Spleen (tissue), 11 donors: ENCODE data around the gene SLC25A47. TPM values are rescaled to one million over a fixed set of nuclear protein-coding genes. Genes with fewer than 3 reads are reported as not detected.

Experiments used
- DNase-seq: peaks from one replicate; pipeline ENCODE4 v3.0.0-alpha.2; 2020
- H3K27ac ChIP-seq, 8 donors: fragments of 200-600 bp; sonication (generic) in 7 of 8; 1 replicate in 4 of 8; 2 replicates in 4 of 8; pipeline versions ENCODE4 v1.5.0 to v1.8.0; 2016 to 2021; ENCODE audit warnings: inconsistent platforms in 4 of 8, mild to moderate bottlenecking in 4 of 8, moderate library complexity in 1 of 8
- H3K27me3 ChIP-seq, 7 donors: fragments of 200-600 bp; sonication (generic) in 6 of 7; replicated peaks in 1 of 7; 1 replicate in 4 of 7; 2 replicates in 3 of 7; pipeline versions ENCODE4 v1.5.0 to v1.8.0; 2016 to 2021; ENCODE audit warnings: inconsistent platforms in 3 of 7, mild to moderate bottlenecking in 1 of 7
- H3K36me3 ChIP-seq, 6 donors: fragments of 200-600 bp; sonication (generic) in 5 of 6; 1 replicate in 4 of 6; 2 replicates in 2 of 6; pipeline versions ENCODE4 v1.5.0 to v1.8.0; 2016 to 2021; ENCODE audit warnings: inconsistent platforms in 2 of 6
- H3K4me1 ChIP-seq, 6 donors: fragments of 200-600 bp; sonication (generic) in 5 of 6; 1 replicate in 3 of 6; 2 replicates in 3 of 6; pipeline versions ENCODE4 v1.5.0 to v1.8.0; 2016 to 2021; ENCODE audit warnings: inconsistent platforms in 3 of 6
- H3K4me3 ChIP-seq, 8 donors: fragments of 200-600 bp; sonication (generic) in 7 of 8; 1 replicate in 4 of 8; 2 replicates in 4 of 8; pipeline versions ENCODE4 v1.5.0 to v1.8.0; 2016 to 2021; ENCODE audit warnings: inconsistent platforms in 4 of 8, mild to moderate bottlenecking in 4 of 8, moderate library complexity in 2 of 8
- H3K9me3 ChIP-seq, 8 donors: fragments of 200-600 bp; sonication (generic) in 7 of 8; 1 replicate in 4 of 8; 2 replicates in 4 of 8; pipeline versions ENCODE4 v1.5.0 to v1.8.0; 2016 to 2021; ENCODE audit warnings: inconsistent platforms in 4 of 8
- POLR2A ChIP-seq, 3 donors: fragments of 450-650 bp; IDR thresholded peaks; one replicate each; pipeline ENCODE4 v1.5.1; 2017; ENCODE audit warnings: antibody characterized with exemption in 3 of 3, mild to moderate bottlenecking in 1 of 3
- POLR2AphosphoS5 ChIP-seq, 3 donors: sonication (generic); formaldehyde crosslinking; IDR thresholded peaks; one replicate each; pipeline ENCODE4 v1.5.1; 2017; ENCODE audit warnings: antibody characterized with exemption in 3 of 3
- WGBS, 5 donors: extraction: QIAGEN DNeasy Blood & Tissue Kit in 3 of 5; methylation state at CpG; one replicate each; pipeline versions ENCODE4 v1.1.5 to v1.1.7; 2013 to 2018; 5-methylcytosine and 5-hydroxymethylcytosine counted together
- intact Hi-C: fragments of 100-400 bp; cut with DNase I; formaldehyde crosslinking; loops from one replicate; pipeline ENCODE4 v1.15.0; 2023; ENCODE audit warnings: low total_unique reads
- polyA plus RNA-seq, 3 donors: library from polyadenylated mRNA; stranded (reverse); fragments of 200-250 nt; gene quantifications; one replicate each; pipeline ENCODE4 v1.2.1, GENCODE V29; 2013
- total RNA-seq, 7 donors: library from RNA; depleted of rRNA in 3 of 7; stranded (reverse); fragments of >200 nt in 3 of 7; fragmentation: NEBNext Ultra II Directional in 4 of 7; extraction: Animal tissue kit (Norgen Biotek cat#: 25700) in 4 of 7; gene quantifications; one replicate each; pipeline versions ENCODE4 v1.1.0 to v1.2.1, GENCODE V29; 2016 to 2021
- TF ChIP-seq, protein P1 (sequence below), 11 experiments: fragments of 200-600 bp in 7 of 11; fragments of 450-650 bp in 4 of 11; sonication (generic) in 4 of 11; IDR thresholded peaks in 8 of 11; conservative IDR thresholded peaks in 3 of 11; 1 replicate in 7 of 11; 2 replicates in 4 of 11; pipeline versions ENCODE4 v1.4.0 to v1.8.0; 2016 to 2021; ENCODE audit warnings: antibody characterized with exemption in 11 of 11, inconsistent platforms in 4 of 11, mild to moderate bottlenecking in 1 of 11
- donor health status: healthy with polysubstance abuse.
- donor health status: DM: no; HTN: no; CAD: no; lungs with moderate emphysema.
- donor health status: DM: no; HTN: no; CAD: no.
- donor health status: Bipolar disorder and iron deficiency.
- donor health status: healthy.
- donor health status: DM: no; HTN: no; CAD: no.
- donor health status: DM: yes; HTN: yes; CAD: no.

Gene SLC25A47
- total and polyA plus RNA-seq, 10 donors = 0.03 to 0.11 TPM; not detected in 8

DNA sequence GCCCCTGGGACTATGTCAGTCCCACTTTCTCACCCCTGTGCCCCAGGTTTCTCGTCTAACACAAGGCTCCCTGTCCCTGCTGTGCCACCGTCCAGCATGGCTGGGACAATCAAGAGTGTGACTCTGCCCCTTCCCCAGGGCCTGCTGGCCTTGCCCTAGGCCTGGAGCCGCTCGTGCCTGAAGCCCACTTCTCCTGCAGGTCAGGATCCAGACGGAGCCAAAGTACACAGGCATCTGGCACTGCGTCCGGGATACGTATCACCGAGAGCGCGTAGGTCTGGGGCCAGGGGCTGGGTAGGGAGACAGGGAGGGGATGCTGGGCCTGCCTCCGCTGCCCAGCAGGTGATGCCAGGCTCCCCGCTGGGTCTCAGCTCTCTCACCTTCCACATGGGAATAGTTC is 2.8 kb downstream of the SLC25A47 start:
- intact Hi-C loops = no loop called here

DNA sequence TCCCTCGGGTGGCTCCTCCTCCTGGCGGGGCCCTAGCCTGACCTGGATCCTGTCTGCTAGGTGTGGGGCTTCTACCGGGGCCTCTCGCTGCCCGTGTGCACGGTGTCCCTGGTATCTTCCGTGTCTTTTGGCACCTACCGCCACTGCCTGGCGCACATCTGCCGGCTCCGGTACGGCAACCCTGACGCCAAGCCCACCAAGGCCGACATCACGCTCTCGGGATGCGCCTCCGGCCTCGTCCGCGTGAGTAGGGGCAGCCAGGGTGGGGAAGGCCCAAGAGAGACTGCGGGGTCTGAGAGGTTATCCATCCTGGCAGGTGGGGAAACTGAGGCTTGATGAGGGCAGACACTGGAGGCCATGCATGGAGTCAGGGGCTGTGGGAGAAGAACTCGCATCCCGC is 4.0 kb downstream of the SLC25A47 start:
- DNase-seq = no peak
- 95 to 96% (median 95%) methylated on average over 21 to 24 of the region's 24 CpGs for WGBS, 5 donors
- TF ChIP-seq POLR2A (IDR thresholded peaks at IDR 0.05) (no peak), POLR2AphosphoS5 (IDR thresholded peaks at IDR 0.05) (no peak)
- TF ChIP-seq, protein P1, sequence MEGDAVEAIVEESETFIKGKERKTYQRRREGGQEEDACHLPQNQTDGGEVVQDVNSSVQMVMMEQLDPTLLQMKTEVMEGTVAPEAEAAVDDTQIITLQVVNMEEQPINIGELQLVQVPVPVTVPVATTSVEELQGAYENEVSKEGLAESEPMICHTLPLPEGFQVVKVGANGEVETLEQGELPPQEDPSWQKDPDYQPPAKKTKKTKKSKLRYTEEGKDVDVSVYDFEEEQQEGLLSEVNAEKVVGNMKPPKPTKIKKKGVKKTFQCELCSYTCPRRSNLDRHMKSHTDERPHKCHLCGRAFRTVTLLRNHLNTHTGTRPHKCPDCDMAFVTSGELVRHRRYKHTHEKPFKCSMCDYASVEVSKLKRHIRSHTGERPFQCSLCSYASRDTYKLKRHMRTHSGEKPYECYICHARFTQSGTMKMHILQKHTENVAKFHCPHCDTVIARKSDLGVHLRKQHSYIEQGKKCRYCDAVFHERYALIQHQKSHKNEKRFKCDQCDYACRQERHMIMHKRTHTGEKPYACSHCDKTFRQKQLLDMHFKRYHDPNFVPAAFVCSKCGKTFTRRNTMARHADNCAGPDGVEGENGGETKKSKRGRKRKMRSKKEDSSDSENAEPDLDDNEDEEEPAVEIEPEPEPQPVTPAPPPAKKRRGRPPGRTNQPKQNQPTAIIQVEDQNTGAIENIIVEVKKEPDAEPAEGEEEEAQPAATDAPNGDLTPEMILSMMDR (IDR thresholded peaks at IDR 0.05 in 8 of 11, conservative IDR thresholded peaks at IDR 0.05 in 3 of 11) = no peak
- Histone ChIP-seq H3K36me3 (peaks cover 0 to 4% (median 1%) of the 10 kb centered on the region in 6 donors), H3K4me3 (no peak overlapping the region), H3K27ac (no peak overlapping the region), H3K4me1 (peaks cover 0 to 3% (median 1%) of the 10 kb centered on the region in 6 donors), H3K27me3 (no peaks in the 10 kb centered on the region), H3K9me3 (no peaks in the 10 kb centered on the region)
- intact Hi-C loops = no loop called here

More for the DNA sequence above, 2.8 kb downstream of the SLC25A47 start:
- 79 to 97% (median 92%) methylated on average over 11 to 13 of the region's 13 CpGs for WGBS, 5 donors
- H3K36me3 ChIP-seq = no peaks in the 10 kb centered on the region
- H3K27me3 ChIP-seq = no peaks in the 10 kb centered on the region
- H3K27ac ChIP-seq = no peak overlapping the region
- DNase-seq = no peak
- no peak overlapping the region for H3K4me3 ChIP-seq
- TF ChIP-seq POLR2AphosphoS5 (IDR thresholded peaks at IDR 0.05) (no peak), POLR2A (IDR thresholded peaks at IDR 0.05) (no peak)
- TF ChIP-seq, protein P1 (IDR thresholded peaks at IDR 0.05 in 8 of 11, conservative IDR thresholded peaks at IDR 0.05 in 3 of 11) = no peak
- peaks cover 0 to 13% (median 5%) of the 10 kb centered on the region in 6 donors for H3K4me1 ChIP-seq
- H3K9me3 ChIP-seq = no peaks in the 10 kb centered on the region

DNA sequence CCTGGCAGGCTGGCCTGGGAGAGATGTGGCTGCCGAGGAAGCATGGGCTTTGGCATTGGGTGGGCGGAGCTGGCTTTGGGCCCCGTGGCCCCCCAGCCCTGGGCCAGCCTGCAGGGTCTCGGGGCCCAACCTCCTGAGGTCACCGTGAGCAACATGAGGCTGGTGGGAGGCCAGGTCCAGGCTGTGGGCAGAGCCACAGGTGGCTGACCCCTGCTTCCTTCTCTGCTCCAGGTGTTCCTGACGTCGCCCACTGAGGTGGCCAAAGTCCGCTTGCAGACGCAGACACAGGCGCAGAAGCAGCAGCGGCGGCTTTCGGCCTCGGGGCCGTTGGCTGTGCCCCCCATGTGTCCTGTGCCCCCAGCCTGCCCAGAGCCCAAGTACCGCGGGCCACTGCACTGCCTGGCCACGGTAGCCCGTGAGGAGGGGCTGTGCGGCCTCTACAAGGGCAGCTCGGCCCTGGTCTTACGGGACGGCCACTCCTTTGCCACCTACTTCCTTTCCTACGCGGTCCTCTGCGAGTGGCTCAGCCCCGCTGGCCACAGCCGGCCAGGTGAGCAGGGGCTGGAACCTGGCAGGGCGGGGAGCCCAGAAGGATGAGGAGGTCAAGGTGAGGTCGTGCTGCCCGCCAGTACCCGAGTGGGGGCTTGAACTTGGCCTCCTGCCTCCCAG is 5.5 kb downstream of the SLC25A47 start:
- Histone ChIP-seq H3K9me3 (no peaks in the 10 kb centered on the region), H3K27me3 (no peaks in the 10 kb centered on the region), H3K36me3 (peaks cover 0 to 18% (median 12%) of the 10 kb centered on the region in 6 donors), H3K4me1 (no peaks in the 10 kb centered on the region), H3K27ac (no peak overlapping the region), H3K4me3 (no peak overlapping the region)
- DNase-seq = no peak
- no peak for TF ChIP-seq POLR2AphosphoS5 (IDR thresholded peaks at IDR 0.05)
- TF ChIP-seq, protein P1 (IDR thresholded peaks at IDR 0.05 in 8 of 11, conservative IDR thresholded peaks at IDR 0.05 in 3 of 11) = no peak
- no peak for TF ChIP-seq POLR2A (IDR thresholded peaks at IDR 0.05)
- whole genome bisulfite sequencing, 5 donors = 81 to 85% (median 82%) methylated on average over 10 to 32 of the region's 32 CpGs
- intact Hi-C loops = no loop called here

DNA sequence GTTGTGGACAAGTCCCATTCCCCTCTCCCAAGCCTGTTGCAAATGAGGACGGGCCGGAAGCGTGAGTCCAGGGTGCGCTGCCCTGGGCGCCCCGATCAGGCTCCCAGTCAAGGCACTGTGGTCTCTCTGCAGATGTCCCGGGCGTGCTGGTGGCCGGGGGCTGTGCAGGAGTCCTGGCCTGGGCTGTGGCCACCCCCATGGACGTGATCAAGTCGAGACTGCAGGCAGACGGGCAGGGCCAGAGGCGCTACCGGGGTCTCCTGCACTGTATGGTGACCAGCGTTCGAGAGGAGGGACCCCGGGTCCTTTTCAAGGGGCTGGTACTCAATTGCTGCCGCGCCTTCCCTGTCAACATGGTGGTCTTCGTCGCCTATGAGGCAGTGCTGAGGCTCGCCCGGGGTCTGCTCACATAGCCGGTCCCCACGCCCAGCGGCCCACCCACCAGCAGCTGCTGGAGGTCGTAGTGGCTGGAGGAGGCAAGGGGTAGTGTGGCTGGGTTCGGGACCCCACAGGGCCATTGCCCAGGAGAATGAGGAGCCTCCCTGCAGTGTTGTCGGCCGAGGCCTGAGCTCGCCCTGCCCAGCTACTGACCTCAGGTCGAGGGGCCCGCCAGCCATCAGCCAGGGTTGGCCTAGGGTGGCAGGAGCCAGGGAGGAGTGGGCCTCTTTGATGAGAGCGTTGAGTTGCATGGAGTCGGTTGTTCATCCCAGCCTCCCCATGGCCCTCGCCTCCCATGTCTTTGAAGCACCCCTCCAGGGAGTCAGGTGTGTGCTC is 6.3 kb downstream of the SLC25A47 start:
- 83 to 94% (median 88%) methylated on average over 21 to 36 of the region's 36 CpGs for WGBS, 5 donors
- no peak for DNase-seq
- TF ChIP-seq POLR2A (IDR thresholded peaks at IDR 0.05) (no peak), POLR2AphosphoS5 (IDR thresholded peaks at IDR 0.05) (no peak)
- TF ChIP-seq, protein P1 (IDR thresholded peaks at IDR 0.05 in 8 of 11, conservative IDR thresholded peaks at IDR 0.05 in 3 of 11) = no peak
- Histone ChIP-seq H3K9me3 (no peaks in the 10 kb centered on the region), H3K27me3 (no peaks in the 10 kb centered on the region), H3K36me3 (peaks cover 0 to 26% (median 17%) of the 10 kb centered on the region in 6 donors), H3K4me3 (no peak overlapping the region), H3K27ac (no peak overlapping the region), H3K4me1 (no peaks in the 10 kb centered on the region)
- intact Hi-C loops = no loop called here
